ENCODE data around the gene ITGA3. TPM values are rescaled to one million over a fixed set of nuclear protein-coding genes. Genes with fewer than 3 reads are reported as not detected.

The ITGA3 gene
- total and polyA plus RNA-seq, 10 donors, result 5.5 to 52.3 (median 32.8) TPM

DNA sequence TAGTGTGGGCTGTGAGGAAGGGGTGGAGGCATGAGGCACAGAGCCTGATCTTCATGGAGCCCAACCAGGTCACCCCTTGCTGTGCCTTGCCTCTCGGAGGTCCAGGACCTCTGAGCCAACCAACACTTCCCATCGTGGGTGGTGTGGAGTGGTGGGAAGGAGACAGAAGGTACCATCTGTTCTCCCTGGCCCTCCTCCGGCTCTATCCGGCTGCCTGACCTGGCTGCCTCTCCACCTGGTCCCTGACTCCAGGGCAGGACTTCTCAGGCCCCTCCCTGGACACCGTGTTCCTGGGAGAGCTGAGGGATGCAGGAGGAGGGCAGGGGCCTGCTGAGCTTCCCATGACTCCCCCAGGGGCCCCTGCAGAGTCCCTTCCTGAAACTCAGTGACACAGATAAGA lies 43.1 kb downstream of the ITGA3 start:
- TF ChIP-seq POLR2A (IDR thresholded peaks at IDR 0.05) (no peak), POLR2AphosphoS5 (IDR thresholded peaks at IDR 0.05) (no peak)
- TF ChIP-seq, protein P1, sequence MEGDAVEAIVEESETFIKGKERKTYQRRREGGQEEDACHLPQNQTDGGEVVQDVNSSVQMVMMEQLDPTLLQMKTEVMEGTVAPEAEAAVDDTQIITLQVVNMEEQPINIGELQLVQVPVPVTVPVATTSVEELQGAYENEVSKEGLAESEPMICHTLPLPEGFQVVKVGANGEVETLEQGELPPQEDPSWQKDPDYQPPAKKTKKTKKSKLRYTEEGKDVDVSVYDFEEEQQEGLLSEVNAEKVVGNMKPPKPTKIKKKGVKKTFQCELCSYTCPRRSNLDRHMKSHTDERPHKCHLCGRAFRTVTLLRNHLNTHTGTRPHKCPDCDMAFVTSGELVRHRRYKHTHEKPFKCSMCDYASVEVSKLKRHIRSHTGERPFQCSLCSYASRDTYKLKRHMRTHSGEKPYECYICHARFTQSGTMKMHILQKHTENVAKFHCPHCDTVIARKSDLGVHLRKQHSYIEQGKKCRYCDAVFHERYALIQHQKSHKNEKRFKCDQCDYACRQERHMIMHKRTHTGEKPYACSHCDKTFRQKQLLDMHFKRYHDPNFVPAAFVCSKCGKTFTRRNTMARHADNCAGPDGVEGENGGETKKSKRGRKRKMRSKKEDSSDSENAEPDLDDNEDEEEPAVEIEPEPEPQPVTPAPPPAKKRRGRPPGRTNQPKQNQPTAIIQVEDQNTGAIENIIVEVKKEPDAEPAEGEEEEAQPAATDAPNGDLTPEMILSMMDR (IDR thresholded peaks at IDR 0.05 in 8 of 11, conservative IDR thresholded peaks at IDR 0.05 in 3 of 11), result no peak
- DNase-seq, result no peak
- WGBS, 5 donors, result 75 to 87% (median 84%) methylated on average over 5 of the region's 5 CpGs
- Histone ChIP-seq H3K4me3 (no peak overlapping the region), H3K9me3 (no peaks in the 10 kb centered on the region), H3K36me3 (peaks cover 0 to 72% (median 26%) of the 10 kb centered on the region in 6 donors), H3K4me1 (peaks cover 14 to 78% (median 39%) of the 10 kb centered on the region in 6 donors), H3K27me3 (replicated peaks in 1 of 7) (no peaks in the 10 kb centered on the region), H3K27ac (no peak overlapping the region)
- intact Hi-C loops (cut with DNase I; ENCODE audit: low total_unique reads), result no loop called here

DNA sequence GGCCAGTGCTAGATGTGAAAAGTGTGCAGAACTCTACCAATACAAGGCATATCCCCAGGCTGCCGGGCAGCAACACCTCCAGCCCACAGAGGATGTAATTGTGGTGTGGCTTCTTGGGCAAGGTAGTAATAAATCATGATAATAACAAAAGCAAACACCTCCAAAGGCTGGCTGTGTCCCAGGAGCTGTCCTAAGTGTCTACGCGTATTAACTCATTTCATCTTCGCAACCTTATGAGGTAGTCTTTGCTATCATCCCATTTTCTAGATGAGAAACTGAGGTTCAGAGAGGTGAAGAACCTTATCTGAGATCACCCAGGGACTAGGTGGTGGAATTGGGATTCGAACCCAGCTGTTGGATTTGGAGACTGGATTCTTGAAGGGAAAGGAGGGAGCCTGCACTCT lies 44.6 kb downstream of the ITGA3 start:
- intact Hi-C loops (cut with DNase I; ENCODE audit: low total_unique reads), result no loop called here
- Histone ChIP-seq H3K9me3 (no peaks in the 10 kb centered on the region), H3K27me3 (replicated peaks in 1 of 7) (no peaks in the 10 kb centered on the region), H3K36me3 (peaks cover 0 to 83% (median 28%) of the 10 kb centered on the region in 6 donors), H3K27ac (no peak overlapping the region), H3K4me3 (no peak overlapping the region), H3K4me1 (peaks cover 14 to 66% (median 34%) of the 10 kb centered on the region in 6 donors)
- no peak for TF ChIP-seq POLR2A (IDR thresholded peaks at IDR 0.05)
- no peak for DNase-seq
- WGBS, 5 donors, result 75 to 81% (median 77%) methylated on average over 5 of the region's 5 CpGs

DNA sequence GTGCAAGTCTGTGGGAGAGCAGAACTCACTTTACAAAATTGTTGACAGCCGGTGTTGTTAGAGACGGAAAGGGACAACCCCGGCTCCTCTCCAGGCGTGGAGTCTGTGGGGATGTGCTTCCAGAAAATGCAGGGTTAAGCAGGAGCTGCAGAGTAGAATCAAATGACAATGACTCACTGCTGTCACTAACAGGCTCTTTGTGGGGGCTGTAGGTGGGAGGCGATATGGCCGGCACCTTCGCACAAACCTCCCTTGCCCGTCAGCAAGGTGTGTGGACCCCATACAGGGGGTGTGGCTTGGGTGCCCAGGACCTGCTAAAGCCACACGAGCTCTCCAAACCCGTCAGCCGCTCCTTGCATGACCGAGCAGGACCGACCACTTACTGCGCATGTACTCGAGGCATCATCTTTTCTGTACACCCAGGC lies 45.0 kb downstream of the ITGA3 start:
- H3K27ac ChIP-seq, result peak overlapping the region in 1 of 8 donors; percentile 48

DNA sequence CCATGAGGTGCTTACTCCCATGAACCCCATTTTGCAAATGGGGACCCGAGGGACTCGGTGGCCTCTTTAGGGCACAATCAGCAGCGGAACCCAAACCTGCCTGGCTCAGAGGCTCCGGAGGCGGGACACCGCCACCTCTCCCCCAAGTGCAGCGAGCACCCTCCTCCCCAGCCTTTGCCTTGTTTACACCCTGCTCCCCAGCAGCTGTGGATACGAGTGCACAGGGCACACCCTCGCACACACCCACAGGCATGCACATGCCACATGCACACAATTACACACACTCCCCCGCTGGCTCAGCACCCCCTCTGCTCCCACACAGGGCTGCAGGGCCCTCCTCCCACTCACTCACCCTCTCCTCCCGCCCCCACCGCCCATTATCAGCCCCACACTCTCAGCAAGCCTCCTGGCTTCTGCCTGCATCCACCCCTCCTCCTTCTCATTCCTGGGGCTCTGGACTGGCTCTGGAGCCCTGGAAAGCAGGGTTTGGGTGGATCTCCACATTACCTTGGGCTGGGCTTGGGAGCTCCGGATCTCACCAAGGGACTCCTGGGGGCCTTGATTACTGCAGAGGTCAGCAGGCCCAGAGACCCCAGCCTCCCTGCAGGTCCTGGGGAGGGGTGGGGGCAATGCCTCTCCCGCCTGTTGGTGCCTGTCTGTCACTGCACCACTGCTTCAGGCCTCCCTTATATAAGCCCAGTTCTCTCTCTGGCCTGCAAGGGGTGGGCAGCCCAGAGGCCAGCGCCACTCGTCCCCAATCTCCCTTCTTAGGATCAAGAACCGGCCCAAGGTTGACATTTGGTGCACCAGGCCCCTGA lies 45.6 kb downstream of the ITGA3 start:
- Histone ChIP-seq H3K4me1 (peaks cover 3 to 55% (median 24%) of the 10 kb centered on the region in 6 donors), H3K4me3 (no peak overlapping the region), H3K9me3 (no peaks in the 10 kb centered on the region), H3K27me3 (replicated peaks in 1 of 7) (no peaks in the 10 kb centered on the region), H3K27ac (peak overlapping the region in 5 of 8 donors; percentile 32 to 56 (median 51)), H3K36me3 (peaks cover 0 to 94% (median 37%) of the 10 kb centered on the region in 6 donors)
- no peak for DNase-seq
- TF ChIP-seq POLR2A (IDR thresholded peaks at IDR 0.05) (no peak), POLR2AphosphoS5 (IDR thresholded peaks at IDR 0.05) (peak in 2 of 3 donors; percentile 52 to 53)
- TF ChIP-seq, protein P1 (IDR thresholded peaks at IDR 0.05 in 8 of 11, conservative IDR thresholded peaks at IDR 0.05 in 3 of 11), result no peak
- 80 to 97% (median 84%) methylated on average over 14 to 17 of the region's 17 CpGs for WGBS, 5 donors
- intact Hi-C loops (cut with DNase I; ENCODE audit: low total_unique reads), result no loop called here

More for the DNA sequence above, 45.0 kb downstream of the ITGA3 start:
- Histone ChIP-seq H3K27me3 (replicated peaks in 1 of 7) (no peaks in the 10 kb centered on the region), H3K36me3 (peaks cover 0 to 87% (median 31%) of the 10 kb centered on the region in 6 donors), H3K4me3 (no peak overlapping the region), H3K4me1 (peaks cover 9 to 61% (median 31%) of the 10 kb centered on the region in 6 donors), H3K9me3 (no peaks in the 10 kb centered on the region)
- TF ChIP-seq POLR2AphosphoS5 (IDR thresholded peaks at IDR 0.05), result no peak
- no peak for TF ChIP-seq POLR2A (IDR thresholded peaks at IDR 0.05)
- TF ChIP-seq, protein P1 (IDR thresholded peaks at IDR 0.05 in 8 of 11, conservative IDR thresholded peaks at IDR 0.05 in 3 of 11), result no peak
- intact Hi-C loops (cut with DNase I; ENCODE audit: low total_unique reads), result no loop called here
- no peak for DNase-seq
- 68 to 87% (median 75%) methylated on average over 15 of the region's 15 CpGs for whole genome bisulfite sequencing, 5 donors

Measured in spleen (tissue), 11 donors.